NCI-H446 (cell line): ENCODE measurements around the gene EIPR1.
A peak's percentile ranks its signal among the peaks of the same experiment; 100 is the strongest.

ENCODE experiments used
- DNase-seq, 2 experiments: peaks; one replicate each; lab custom pipeline; 2025; lab: John Stamatoyannopoulos, UW

Gene EIPR1

GRCh38 chr2:3148716-3149115, 228.9 kb downstream of the EIPR1 start:
- no peak for DNase-seq

- no peak for DNase-seq
Measured at GRCh38 chr2:3147651-3148530, 229.7 kb downstream of the EIPR1 start.

GRCh38 chr2:3146772-3147650, 230.6 kb downstream of the EIPR1 start:
- DNase-seq: no peak

GRCh38 chr2:3146175-3146574, 231.4 kb downstream of the EIPR1 start:
- DNase-seq: no peak

GRCh38 chr2:3145471-3146021, 232.1 kb downstream of the EIPR1 start:
- no peak for DNase-seq

- no peak for DNase-seq
Measured at GRCh38 chr2:3144856-3145255, 232.8 kb downstream of the EIPR1 start.

GRCh38 chr2:3143602-3144001, 234.0 kb downstream of the EIPR1 start:
- DNase-seq: no peak

- peak; percentile 12 to 73 for DNase-seq
Measured at GRCh38 chr2:3142961-3143571, 234.6 kb downstream of the EIPR1 start.

GRCh38 chr2:3142210-3142609, 235.4 kb downstream of the EIPR1 start:
- DNase-seq: no peak

- no peak for DNase-seq
Measured at GRCh38 chr2:3141696-3142095, 235.9 kb downstream of the EIPR1 start.

GRCh38 chr2:3139906-3140305, 237.7 kb downstream of the EIPR1 start:
- no peak for DNase-seq
